ENCODE measurements around the gene ST14.

The ST14 gene

DNA sequence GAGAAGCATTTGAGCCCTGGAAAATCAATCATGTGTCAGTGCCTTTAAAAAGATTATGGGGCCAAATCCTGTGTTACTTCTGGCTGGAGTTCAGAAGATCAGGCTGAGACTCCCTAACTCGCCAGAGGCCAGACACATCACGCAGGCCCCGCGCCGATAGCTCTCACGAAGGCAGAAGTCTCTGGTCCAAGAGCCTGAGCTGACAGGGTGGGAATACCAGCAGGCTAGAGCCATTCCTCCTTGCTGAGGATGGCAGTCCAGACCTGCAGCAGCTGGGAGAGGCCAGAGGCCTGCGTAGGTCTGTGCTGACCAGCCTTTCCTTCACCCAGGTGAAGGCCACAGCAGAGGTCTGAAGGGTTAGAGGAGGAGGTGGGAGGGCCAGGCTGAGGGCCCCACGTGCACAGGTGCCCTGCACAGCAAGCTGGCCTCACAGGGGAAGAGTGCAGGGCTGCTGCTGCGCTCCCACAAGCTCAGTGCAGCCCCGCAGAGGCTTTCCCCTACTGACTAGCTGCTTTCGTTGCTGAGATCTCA lies 52.9 kb downstream of the ST14 start:
- Histone ChIP-seq H3K27ac (ENCODE audit: extremely low read depth, low read depth, low read length) (no peak overlapping the region), H3K9me3 (ENCODE audit: control insufficient read depth, insufficient read depth, low read depth, low read length) (no peaks in the 10 kb centered on the region), H3K36me3 (ENCODE audit: control insufficient read depth in 2 of 2, insufficient read depth in 1 of 2, low read length in 2 of 2) (no peaks in the 10 kb centered on the region), H3K4me1 (ENCODE audit: control insufficient read depth, insufficient read depth, low read length) (no peaks in the 10 kb centered on the region), H3K4me3 (ENCODE audit: low read depth, low read length) (no peak overlapping the region)
- TF ChIP-seq ZNF350 (tag by site-specific recombination; IDR thresholded peaks at IDR 0.05): no peak
- TF ChIP-seq WT1 (tag by site-specific recombination; IDR thresholded peaks at IDR 0.05): no peak
- ChIA-PET CTCF (interaction anchor here (0.6 to 2.8 kb wide), 35 partner anchors 9 to 683 kb away, joined by 3 to 68 read pairs (median 4); partner anchors contain the start of gene ADAMTS8), POLR2A (interaction anchor here (1.0 kb wide), 1 partner anchor 219 kb away, joined by 3 read pairs; no protein-coding TSS in a partner anchor)

DNA sequence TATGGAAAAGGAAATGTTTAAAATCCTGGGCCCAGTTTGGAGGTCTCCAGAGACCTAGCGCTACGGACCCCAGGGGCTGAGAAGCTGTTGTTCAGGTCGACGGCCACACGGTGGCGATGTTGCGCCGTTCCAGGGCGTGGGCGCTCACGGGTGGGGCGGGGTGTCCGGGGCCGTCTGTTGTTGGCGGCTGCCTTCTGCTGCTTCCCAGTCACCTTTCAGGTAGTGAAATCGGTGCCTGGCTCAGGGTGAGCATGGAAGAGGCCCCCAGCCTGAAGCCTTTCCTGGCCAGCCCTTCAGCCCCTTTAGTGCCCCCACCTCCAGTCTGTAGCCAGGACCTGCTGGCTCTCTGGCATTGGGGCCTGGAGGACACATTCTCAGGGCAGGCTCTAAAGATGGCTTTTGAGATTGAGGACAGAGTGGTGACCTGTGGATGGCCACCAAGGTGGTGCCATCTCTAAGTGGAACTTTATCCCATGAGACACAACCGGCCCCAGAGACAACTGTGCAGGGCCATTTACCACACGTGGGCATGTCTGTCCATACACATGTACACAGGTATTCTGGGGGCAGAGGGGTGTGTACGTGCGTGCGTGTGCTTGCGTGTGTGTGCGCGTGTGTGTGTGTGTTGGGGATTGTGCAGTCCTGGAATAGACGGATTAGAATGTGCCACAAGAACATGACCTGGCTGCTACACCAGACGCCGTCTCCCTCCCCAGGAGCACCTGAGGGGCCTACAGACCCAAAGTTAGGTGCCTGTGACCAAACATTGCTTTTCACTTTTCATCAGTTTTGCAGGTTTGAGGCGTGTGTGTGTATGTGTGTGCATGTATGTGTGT lies 53.8 kb downstream of the ST14 start:
- ChIA-PET POLR2A (interaction anchor here (1.0 kb wide), 1 partner anchor 218 kb away, joined by 3 read pairs; no protein-coding TSS in a partner anchor), CTCF (interaction anchor here (0.7 to 2.8 kb wide), 32 partner anchors 8 to 691 kb away, joined by 3 to 68 read pairs (median 4); partner anchors contain the start of gene ADAMTS8)
- Histone ChIP-seq H3K27ac (ENCODE audit: extremely low read depth, low read depth, low read length) (no peak overlapping the region), H3K4me3 (ENCODE audit: low read depth, low read length) (no peak overlapping the region), H3K36me3 (ENCODE audit: control insufficient read depth in 2 of 2, insufficient read depth in 1 of 2, low read length in 2 of 2) (no peaks in the 10 kb centered on the region), H3K4me1 (ENCODE audit: control insufficient read depth, insufficient read depth, low read length) (no peaks in the 10 kb centered on the region), H3K9me3 (ENCODE audit: control insufficient read depth, insufficient read depth, low read depth, low read length) (no peaks in the 10 kb centered on the region)
- TF ChIP-seq MYNN (tag by site-specific recombination; IDR thresholded peaks at IDR 0.05; ENCODE audit: borderline replicate concordance) (no peak), GLI2 (tag by site-specific recombination; IDR thresholded peaks at IDR 0.05; ENCODE audit: borderline replicate concordance, low read depth) (no peak), ZSCAN30 (tag by site-specific recombination; IDR thresholded peaks at IDR 0.05) (0 out of 2 replicates have a peak, but pooled peaks have one; percentile 39), ZNF335 (tag by site-specific recombination; conservative IDR thresholded peaks at IDR 0.05) (peak; percentile 51), KLF16 (tag by site-specific recombination; IDR thresholded peaks at IDR 0.05) (no peak), ZNF473 (tag by site-specific recombination; IDR thresholded peaks at IDR 0.05) (no peak), ZNF830 (tag by site-specific recombination; IDR thresholded peaks at IDR 0.05; ENCODE audit: low read depth) (no peak), ZNF654 (tag by site-specific recombination; IDR thresholded peaks at IDR 0.05; ENCODE audit: low read depth) (peak; percentile 80), ZFHX2 (tag by site-specific recombination; conservative IDR thresholded peaks at IDR 0.05) (peak; percentile 63), EGR2 (tag by site-specific recombination; IDR thresholded peaks at IDR 0.05; ENCODE audit: low read depth) (peak; percentile 48; the same call in 1 of the 2 replicates)
- TF ChIP-seq, protein P1, sequence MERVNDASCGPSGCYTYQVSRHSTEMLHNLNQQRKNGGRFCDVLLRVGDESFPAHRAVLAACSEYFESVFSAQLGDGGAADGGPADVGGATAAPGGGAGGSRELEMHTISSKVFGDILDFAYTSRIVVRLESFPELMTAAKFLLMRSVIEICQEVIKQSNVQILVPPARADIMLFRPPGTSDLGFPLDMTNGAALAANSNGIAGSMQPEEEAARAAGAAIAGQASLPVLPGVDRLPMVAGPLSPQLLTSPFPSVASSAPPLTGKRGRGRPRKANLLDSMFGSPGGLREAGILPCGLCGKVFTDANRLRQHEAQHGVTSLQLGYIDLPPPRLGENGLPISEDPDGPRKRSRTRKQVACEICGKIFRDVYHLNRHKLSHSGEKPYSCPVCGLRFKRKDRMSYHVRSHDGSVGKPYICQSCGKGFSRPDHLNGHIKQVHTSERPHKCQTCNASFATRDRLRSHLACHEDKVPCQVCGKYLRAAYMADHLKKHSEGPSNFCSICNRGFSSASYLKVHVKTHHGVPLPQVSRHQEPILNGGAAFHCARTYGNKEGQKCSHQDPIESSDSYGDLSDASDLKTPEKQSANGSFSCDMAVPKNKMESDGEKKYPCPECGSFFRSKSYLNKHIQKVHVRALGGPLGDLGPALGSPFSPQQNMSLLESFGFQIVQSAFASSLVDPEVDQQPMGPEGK (tag by site-specific recombination; IDR thresholded peaks at IDR 0.05): peak; percentile 53; the same call in 1 of the 2 replicates
- TF ChIP-seq, protein P2, sequence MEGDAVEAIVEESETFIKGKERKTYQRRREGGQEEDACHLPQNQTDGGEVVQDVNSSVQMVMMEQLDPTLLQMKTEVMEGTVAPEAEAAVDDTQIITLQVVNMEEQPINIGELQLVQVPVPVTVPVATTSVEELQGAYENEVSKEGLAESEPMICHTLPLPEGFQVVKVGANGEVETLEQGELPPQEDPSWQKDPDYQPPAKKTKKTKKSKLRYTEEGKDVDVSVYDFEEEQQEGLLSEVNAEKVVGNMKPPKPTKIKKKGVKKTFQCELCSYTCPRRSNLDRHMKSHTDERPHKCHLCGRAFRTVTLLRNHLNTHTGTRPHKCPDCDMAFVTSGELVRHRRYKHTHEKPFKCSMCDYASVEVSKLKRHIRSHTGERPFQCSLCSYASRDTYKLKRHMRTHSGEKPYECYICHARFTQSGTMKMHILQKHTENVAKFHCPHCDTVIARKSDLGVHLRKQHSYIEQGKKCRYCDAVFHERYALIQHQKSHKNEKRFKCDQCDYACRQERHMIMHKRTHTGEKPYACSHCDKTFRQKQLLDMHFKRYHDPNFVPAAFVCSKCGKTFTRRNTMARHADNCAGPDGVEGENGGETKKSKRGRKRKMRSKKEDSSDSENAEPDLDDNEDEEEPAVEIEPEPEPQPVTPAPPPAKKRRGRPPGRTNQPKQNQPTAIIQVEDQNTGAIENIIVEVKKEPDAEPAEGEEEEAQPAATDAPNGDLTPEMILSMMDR (tag by site-specific recombination; IDR thresholded peaks at IDR 0.05): peak; percentile 67

DNA sequence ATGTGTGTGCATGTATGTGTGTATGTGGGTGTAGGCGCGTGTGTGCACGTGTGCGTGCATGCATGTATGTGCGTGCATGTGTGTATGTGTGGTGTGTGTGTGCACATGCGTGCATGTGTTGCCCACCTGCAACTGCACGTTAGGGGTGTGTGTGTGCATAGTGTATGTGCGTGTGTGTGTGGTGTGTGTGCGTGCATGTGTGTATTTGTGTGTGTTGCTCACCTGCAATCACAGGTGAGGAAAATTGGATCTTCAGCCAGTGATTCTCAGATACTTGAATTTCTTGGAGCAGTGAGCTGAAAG lies 54.3 kb downstream of the ST14 start:
- H3K9me3 ChIP-seq (ENCODE audit: control insufficient read depth, insufficient read depth, low read depth, low read length): no peaks in the 10 kb centered on the region
- TF ChIP-seq ZNF626 (tag by site-specific recombination; IDR thresholded peaks at IDR 0.05): no peak
- TF ChIP-seq, protein P3, sequence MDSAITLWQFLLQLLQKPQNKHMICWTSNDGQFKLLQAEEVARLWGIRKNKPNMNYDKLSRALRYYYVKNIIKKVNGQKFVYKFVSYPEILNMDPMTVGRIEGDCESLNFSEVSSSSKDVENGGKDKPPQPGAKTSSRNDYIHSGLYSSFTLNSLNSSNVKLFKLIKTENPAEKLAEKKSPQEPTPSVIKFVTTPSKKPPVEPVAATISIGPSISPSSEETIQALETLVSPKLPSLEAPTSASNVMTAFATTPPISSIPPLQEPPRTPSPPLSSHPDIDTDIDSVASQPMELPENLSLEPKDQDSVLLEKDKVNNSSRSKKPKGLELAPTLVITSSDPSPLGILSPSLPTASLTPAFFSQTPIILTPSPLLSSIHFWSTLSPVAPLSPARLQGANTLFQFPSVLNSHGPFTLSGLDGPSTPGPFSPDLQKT (IDR thresholded peaks at IDR 0.05; ENCODE audit: borderline replicate concordance, low read depth, low read length): no peak
- TF ChIP-seq, protein P4, sequence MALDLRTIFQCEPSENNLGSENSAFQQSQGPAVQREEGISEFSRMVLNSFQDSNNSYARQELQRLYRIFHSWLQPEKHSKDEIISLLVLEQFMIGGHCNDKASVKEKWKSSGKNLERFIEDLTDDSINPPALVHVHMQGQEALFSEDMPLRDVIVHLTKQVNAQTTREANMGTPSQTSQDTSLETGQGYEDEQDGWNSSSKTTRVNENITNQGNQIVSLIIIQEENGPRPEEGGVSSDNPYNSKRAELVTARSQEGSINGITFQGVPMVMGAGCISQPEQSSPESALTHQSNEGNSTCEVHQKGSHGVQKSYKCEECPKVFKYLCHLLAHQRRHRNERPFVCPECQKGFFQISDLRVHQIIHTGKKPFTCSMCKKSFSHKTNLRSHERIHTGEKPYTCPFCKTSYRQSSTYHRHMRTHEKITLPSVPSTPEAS (tag by site-specific recombination; IDR thresholded peaks at IDR 0.05): peak; percentile 92; the same call in 1 of the 2 replicates
- H3K36me3 ChIP-seq (ENCODE audit: control insufficient read depth in 2 of 2, insufficient read depth in 1 of 2, low read length in 2 of 2): no peaks in the 10 kb centered on the region
- no peaks in the 10 kb centered on the region for H3K4me1 ChIP-seq (ENCODE audit: control insufficient read depth, insufficient read depth, low read length)
- ChIA-PET CTCF (interaction anchor here (1.5 kb wide), 1 partner anchor 176 kb away, joined by 5 read pairs; no protein-coding TSS in a partner anchor), POLR2A (no interaction called here)
- no peak overlapping the region for H3K4me3 ChIP-seq (ENCODE audit: low read depth, low read length)
- H3K27ac ChIP-seq (ENCODE audit: extremely low read depth, low read depth, low read length): no peak overlapping the region
